Stimulated activated CD8-positive, alpha-beta memory T cell treated with anti-CD3 and anti-CD28 coated beads, Interleukin-15, amount 100 ng/mL, for 1 hour (primary cell): ENCODE results near the gene POU2F1.
"Not testable (repeated sequence)": the region's sequence is repeated elsewhere in the genome, so short reads cannot be mapped to it uniquely, and the experiment has no call there.

ENCODE experiments used
- DNase-seq: peaks from one replicate; pipeline ENCODE4 v3.0.0-alpha.2; 2020; ENCODE audit warnings: low read depth

The POU2F1 gene

GRCh38 chr1:167314671-167315070 is 94.0 kb downstream of the POU2F1 start:
- no peak for DNase-seq

DNA sequence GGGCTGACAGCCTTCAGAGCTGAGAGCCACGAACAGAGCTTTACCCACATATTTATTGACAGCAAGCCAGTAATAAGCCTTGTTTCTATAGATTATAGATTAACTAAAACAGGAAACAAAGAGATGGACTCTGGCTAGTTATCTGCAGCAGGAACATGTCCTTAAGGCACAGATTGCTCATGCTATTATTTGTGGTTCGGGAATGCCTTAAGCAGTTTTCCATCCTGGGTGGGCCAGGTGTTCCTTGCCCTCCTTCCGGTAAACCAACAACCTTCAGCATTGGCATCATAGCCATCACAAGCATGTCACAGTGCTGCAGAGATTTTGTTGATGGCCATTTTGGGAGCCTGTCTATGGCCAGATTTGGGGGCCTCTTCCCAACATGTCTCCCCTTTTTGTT is 96.8 kb downstream of the POU2F1 start:
- no peak for DNase-seq

- DNase-seq = not testable (repeated sequence)
Measured at GRCh38 chr1:167319206-167319605, 98.5 kb downstream of the POU2F1 start.

DNA sequence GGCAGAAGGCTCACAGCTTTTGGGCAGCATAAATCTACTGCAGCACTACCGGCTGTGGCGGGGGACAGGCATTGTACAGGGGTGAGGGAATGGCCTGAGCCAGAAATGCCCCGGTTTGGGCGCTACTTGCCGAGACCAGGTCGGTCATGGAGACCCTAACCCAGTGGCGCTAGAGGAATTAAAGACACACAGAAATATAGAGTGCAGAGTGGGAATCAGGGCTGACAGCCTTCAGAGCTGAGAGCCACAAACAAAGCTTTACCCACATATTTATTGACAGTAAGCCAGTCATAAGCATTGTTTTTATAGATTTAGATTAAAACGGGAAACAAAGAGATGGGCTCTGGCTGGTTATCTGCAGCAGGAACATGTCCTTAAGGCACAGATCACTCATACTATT is 101.8 kb downstream of the POU2F1 start:
- no peak for DNase-seq

DNA sequence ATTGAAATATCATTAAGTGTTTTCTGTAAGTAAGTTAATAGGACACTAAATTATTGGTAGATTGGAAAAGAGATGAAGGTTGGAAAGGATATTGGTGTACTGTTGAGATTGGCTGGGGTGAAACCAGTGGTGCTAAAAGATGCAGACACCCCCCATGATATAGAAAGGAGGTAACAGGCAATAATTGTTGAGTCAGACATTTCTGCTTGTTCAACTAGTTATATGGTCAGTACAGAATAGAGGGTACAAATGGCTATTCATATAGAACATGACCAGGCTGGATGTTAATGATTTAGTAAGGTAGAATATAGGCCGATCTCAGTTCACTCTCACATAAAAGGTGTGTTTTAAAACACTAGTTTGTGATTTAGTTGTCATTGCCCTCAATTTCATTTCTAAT is 104.5 kb downstream of the POU2F1 start:
- no peak for DNase-seq

- DNase-seq = no peak
Measured at GRCh38 chr1:167328306-167328815, 107.7 kb downstream of the POU2F1 start.

DNA sequence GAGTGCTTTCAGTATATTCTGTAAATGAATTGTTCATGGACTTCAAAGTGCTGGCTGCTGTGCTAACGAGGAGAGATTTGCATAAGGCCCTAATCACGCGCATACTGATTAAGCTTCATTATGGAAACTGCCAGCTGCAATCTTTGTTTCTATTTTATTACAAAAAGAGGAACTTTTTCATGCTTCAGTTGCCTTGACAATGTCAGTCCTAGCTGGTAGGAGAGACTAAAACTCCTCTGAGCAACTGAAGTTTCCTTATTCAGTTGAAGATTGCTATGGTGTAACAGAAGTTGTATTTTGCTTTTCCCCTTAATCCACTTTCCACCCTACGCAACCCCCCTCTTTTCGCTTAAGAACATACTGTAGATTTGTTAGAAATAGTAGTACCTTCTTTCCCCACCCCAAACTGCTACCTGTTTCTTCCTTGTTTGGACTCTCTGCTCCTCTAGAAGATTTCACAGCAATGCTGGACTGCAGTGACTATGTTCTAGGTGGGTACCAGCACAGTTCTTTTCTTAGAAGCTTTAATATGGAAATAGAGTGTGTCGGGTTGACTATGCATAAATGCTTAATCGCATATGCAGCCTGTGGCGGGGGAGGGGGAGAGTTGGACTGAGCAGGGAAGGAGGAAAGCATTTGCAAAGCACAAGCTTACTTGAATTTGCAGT is 108.3 kb downstream of the POU2F1 start:
- DNase-seq = no peak

DNA sequence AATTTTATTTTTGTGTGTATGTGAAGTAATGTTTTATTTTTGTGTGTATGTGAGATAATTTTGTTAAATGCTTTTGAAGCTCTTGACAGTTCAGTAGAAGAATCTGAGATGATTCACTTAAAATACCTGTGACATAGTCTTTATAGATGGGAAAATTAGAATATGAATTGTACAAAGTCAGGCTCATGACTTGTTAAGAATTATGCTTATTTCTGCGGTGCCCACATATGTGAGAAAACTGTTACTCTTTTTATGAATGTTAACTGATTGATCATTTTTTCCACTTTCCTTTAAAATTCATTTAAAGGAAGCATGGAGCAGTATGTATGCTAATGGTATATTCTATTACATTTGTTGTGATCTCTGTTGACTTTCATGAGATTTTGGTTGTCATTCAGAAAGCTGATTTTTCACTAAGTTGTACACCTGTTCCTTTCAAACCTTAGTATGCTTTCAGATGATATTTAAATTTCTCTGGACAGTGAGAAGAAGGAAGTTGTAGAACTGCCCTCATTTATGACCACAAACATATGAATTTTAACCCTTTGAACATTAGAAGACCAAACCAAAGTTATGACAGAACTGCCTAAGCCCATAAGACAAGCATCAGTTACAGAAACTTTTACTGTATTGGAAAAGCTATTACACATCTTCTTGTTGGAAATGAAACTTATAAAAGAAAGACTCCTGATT is 110.1 kb downstream of the POU2F1 start:
- DNase-seq = no peak

DNA sequence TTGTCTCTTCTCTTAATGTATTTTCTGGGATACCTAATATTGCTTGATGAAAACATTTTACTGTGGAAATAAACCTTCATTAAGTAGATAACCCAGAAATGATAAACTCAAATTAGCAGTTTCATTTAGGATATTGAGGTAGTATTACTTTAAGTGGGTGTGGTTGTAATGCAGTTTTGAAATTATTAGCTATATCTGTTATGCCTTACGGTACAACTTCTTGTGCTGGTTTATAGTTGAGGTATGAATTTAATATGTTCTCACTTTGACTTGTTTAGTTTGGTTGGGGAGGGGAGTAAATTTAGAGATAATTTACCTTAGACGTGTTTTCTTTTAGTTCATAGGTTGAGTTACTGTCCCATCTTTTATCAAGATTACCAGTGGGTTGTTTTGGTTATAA is 111.0 kb downstream of the POU2F1 start:
- no peak for DNase-seq

GRCh38 chr1:167332503-167332902 is 111.8 kb downstream of the POU2F1 start:
- no peak for DNase-seq

DNA sequence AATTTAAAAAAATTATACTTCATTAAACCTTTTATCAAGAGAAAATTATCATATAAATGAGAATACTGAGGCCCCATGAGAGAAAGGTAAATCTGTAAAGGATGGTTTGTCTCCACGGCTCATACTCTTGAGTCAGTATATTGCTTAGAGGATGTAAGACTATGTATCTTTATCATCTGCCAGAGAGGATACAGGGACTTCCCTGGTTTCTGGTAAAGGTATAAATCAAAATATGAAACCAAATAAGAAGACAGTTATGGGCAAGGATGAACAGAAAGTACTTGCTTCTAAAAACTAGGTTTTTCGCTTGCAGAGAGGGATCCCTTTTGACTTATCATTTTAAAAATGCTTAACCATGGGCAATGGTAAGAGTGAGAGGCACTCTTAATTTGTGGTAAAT is 112.4 kb downstream of the POU2F1 start:
- no peak for DNase-seq

- no peak for DNase-seq
Measured at GRCh38 chr1:167333703-167334102, 113.0 kb downstream of the POU2F1 start.

DNA sequence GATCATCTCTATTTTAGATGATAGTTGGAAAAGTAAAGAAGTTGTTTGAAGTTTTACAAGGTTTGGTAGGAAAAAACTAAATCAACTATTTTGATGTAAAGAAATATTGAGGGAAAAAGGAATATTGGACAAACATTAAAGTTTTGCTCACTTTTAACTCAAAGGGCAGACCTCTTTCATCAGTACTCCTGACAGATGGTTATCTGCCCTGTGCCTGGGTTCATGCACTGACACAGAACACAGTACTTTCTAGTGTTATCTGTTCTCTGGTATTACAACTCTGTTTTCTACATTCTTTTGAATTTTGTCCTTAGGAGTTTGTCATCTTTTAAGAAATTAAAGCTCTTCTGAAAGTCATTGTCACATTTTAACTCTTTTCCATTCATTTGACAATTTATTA is 118.7 kb downstream of the POU2F1 start:
- no peak for DNase-seq

- no peak for DNase-seq
Measured at GRCh38 chr1:167342846-167343245, 122.2 kb downstream of the POU2F1 start.

GRCh38 chr1:167344112-167344511 is 123.4 kb downstream of the POU2F1 start:
- no peak for DNase-seq

- no peak for DNase-seq
Measured at GRCh38 chr1:167344615-167345385, 124.1 kb downstream of the POU2F1 start.

DNA sequence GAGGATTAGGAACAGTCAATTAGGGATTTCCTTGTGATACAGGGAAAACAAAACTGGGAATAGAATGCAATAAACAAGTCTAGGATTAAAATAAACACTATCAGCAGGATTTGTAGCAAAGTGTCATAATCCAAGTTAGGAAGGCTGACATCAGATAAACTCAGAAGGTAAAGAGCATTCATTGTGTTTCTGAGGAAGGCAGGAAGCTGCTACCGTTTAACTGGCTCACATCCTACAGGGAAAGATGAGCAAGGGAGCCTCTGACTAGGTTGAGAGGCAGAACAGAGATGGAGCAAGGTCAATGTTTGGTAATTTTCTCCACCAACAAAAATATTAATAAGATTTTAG is 124.7 kb downstream of the POU2F1 start:
- no peak for DNase-seq

DNA sequence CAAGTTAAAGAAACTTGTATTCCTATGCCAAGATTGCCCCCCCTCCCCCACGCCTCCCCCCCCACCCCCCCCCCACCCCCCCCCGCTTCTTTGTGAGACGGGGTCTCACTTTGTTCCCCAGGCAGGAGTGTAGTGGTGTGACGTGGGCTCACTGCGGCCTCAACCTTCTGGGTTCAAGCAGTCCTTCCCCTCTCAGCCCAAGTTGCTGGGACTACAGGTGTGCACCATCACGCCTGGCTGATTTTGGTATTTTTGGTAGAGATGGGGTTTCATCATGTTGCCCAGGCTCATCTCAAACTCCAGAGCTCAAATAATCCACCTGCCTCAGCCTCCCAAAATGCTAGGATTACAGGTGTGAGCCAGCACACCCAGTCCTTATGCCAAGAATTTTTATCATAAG is 136.6 kb downstream of the POU2F1 start:
- DNase-seq = no peak

- DNase-seq = no peak
Measured at GRCh38 chr1:167359295-167359694, 138.6 kb downstream of the POU2F1 start.

DNA sequence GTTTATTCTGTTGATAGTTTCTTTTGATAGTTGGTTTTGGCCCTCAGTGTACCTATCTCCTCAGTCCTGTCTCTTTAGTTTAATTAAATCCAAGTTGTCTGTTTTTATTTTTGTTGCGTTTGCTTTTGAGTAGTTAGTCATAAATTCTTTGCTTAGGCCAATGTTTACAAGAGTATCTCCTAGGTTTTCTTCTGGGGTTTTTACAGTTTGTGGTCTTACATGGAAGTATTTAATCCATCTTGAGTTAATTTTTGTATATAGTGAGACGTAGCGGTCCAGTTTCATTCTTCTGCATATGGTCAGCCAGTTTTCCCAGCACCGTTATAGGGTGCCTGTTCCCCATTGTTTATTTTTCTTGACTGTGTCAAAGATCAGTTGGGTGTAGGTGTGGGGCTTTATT is 139.4 kb downstream of the POU2F1 start:
- no peak for DNase-seq

DNA sequence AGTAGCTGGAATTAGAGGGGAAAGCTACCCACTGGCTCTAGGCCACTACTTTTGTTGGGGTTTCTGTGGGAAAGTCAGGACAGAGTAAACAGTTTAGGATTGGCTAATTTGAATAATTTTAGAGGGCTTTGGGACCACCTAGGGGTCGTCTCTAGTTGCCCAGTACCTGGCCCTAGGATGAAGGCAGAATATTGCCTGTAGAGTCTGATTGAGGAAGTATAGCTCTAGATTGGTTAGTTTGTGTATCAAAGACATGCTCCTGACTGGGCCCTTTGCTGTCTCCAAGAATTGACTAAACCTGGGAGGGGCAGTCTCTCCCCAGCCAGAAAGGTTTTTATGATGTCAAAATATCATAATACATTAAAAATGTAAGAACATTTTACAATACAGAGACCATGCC is 142.0 kb downstream of the POU2F1 start:
- DNase-seq = no peak

GRCh38 chr1:167364826-167365225 is 144.1 kb downstream of the POU2F1 start:
- DNase-seq = no peak

DNA sequence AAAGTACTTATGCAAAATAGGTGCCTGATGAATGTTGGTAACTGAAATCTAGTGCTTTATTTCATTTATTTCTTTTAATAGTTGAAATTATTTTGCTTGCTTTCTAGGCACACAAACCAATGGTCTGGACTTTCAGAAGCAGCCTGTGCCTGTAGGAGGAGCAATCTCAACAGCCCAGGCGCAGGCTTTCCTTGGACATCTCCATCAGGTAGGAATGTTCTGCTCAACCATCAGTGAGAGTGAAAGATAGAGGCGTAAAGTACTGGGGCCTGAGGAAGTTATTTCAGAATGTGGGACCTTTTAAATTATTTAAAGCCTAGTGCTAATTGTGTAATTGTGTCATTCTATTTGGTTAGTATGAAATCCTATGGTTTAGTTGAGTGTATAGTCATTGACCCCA is 144.7 kb downstream of the POU2F1 start:
- DNase-seq = no peak
